CD4-positive, CD25-positive, alpha-beta regulatory T cell (primary cell): ENCODE data around the gene VWA7. TPM values are rescaled to one million over a fixed set of nuclear protein-coding genes. Genes with fewer than 3 reads are reported as not detected.

Experiments used
- ATAC-seq, 2 donors: fragments of 150-1000 bp; cut with Tn5 transposase; one replicate each; pipeline ENCODE4 v1.10.0; 2021; ENCODE audit warnings: low read depth in 2 of 2, moderate number of reproducible peaks in 2 of 2, moderate library complexity in 1 of 2
- DNase-seq, 3 donors: peaks; one replicate each; pipeline versions ENCODE4 v3.0.0 to v3.0.0-alpha.2; 2012 to 2022; ENCODE audit warnings: mixed read lengths in 1 of 3
- H3K27ac ChIP-seq: one replicate; pipeline ENCODE4 v1.7.0; 2013; ENCODE audit warnings: mild to moderate bottlenecking, low read length; ENCODE audit not compliant: insufficient read depth, poor library complexity, severe bottlenecking
- H3K27me3 ChIP-seq: one replicate; pipeline ENCODE4 v1.7.0; 2013; ENCODE audit warnings: low read length; ENCODE audit not compliant: control insufficient read depth, insufficient read depth
- H3K36me3 ChIP-seq: one replicate; pipeline ENCODE4 v1.7.0; 2013; ENCODE audit warnings: mild to moderate bottlenecking, low read length, moderate library complexity; ENCODE audit not compliant: control insufficient read depth, insufficient read depth
- H3K4me1 ChIP-seq: 2 replicates; pipeline ENCODE4 v1.7.0; 2013; ENCODE audit warnings: mild to moderate bottlenecking, low read length; ENCODE audit not compliant: insufficient read depth, control insufficient read depth, poor library complexity, severe bottlenecking
- H3K4me3 ChIP-seq: one replicate; pipeline ENCODE4 v1.7.0; 2013; ENCODE audit warnings: low read depth, mild to moderate bottlenecking, low read length, moderate library complexity
- H3K9me3 ChIP-seq, 2 experiments: 1 replicate in 1 of 2; 2 replicates in 1 of 2; pipeline ENCODE4 v1.7.0; 2013; ENCODE audit warnings: low read length in 2 of 2, mild to moderate bottlenecking in 1 of 2, moderate library complexity in 1 of 2; ENCODE audit not compliant: control insufficient read depth in 2 of 2
- H3K27ac Mint-ChIP-seq, 3 donors: one replicate each; pipeline ENCODE4 v1.8.0; 2020 to 2022; ENCODE audit warnings: mild to moderate bottlenecking in 3 of 3, mixed read lengths in 3 of 3, moderate library complexity in 2 of 3
- H3K27me3 Mint-ChIP-seq: one replicate; pipeline ENCODE4 v1.8.0; 2022; ENCODE audit warnings: mild to moderate bottlenecking, mixed read lengths
- H3K36me3 Mint-ChIP-seq: one replicate; pipeline ENCODE4 v1.8.0; 2020; ENCODE audit warnings: mixed read lengths
- H3K4me1 Mint-ChIP-seq, 4 donors: one replicate each; pipeline ENCODE4 v1.8.0; 2020 to 2022; ENCODE audit warnings: mixed read lengths in 4 of 4, mild to moderate bottlenecking in 1 of 4
- H3K4me3 Mint-ChIP-seq, 4 donors: one replicate each; pipeline ENCODE4 v1.8.0; 2020 to 2022; ENCODE audit warnings: mild to moderate bottlenecking in 4 of 4, mixed read lengths in 4 of 4, moderate library complexity in 3 of 4
- H3K9me3 Mint-ChIP-seq, 7 donors: one replicate each; pipeline ENCODE4 v1.8.0; 2020 to 2022; ENCODE audit warnings: mixed read lengths in 7 of 7, mild to moderate bottlenecking in 3 of 7, moderate library complexity in 2 of 7
- polyA plus RNA-seq, 4 donors: library from polyadenylated mRNA; unstranded; fragments of 300-500 nt; fragmentation: Illumina TruSeq; gene quantifications; one replicate each; pipeline ENCODE4 v1.2.3, GENCODE V29; 2021
- total RNA-seq: library from RNA; stranded (reverse); gene quantifications from one replicate; pipeline ENCODE4 v1.2.3, GENCODE V29; 2022

VWA7 gene
- total and polyA plus RNA-seq, 5 donors from 2014 or later, result 0.91 to 6.8 (median 1.2) TPM

- Histone ChIP-seq H3K27me3 (no peaks in the 10 kb centered on the region), H3K4me1 (peaks cover 24% of the 10 kb centered on the region), H3K4me3 (no peak overlapping the region), H3K36me3 (peaks cover 14% of the 10 kb centered on the region), H3K9me3 (no peaks in the 10 kb centered on the region), H3K27ac (no peak overlapping the region)
- Mint-ChIP-seq H3K27me3 (peaks cover 4% of the 10 kb centered on the region), H3K36me3 (peaks cover 12% of the 10 kb centered on the region), H3K27ac (peak overlapping the region in 1 of 3 donors; percentile 83), H3K9me3 (no peaks in the 10 kb centered on the region), H3K4me1 (peaks cover 0 to 28% (median 7%) of the 10 kb centered on the region in 4 donors), H3K4me3 (peak overlapping the region in 1 of 4 donors; percentile 51)
- DNase-seq (no peak), ATAC-seq (no peak)
Measured at GRCh38 chr6:31778999-31779885, 2.1 kb upstream of the VWA7 start.

GRCh38 chr6:31778193-31778592, 1.1 kb upstream of the VWA7 start:
- Mint-ChIP-seq H3K4me1 (peaks cover 0 to 33% (median 7%) of the 10 kb centered on the region in 4 donors), H3K9me3 (no peaks in the 10 kb centered on the region), H3K27me3 (peaks cover 4% of the 10 kb centered on the region), H3K36me3 (peaks cover 8% of the 10 kb centered on the region), H3K4me3 (no peak overlapping the region), H3K27ac (no peak overlapping the region)
- ATAC-seq (no peak), DNase-seq (no peak)
- Histone ChIP-seq H3K4me3 (no peak overlapping the region), H3K9me3 (no peaks in the 10 kb centered on the region), H3K36me3 (peaks cover 12% of the 10 kb centered on the region), H3K27ac (no peak overlapping the region), H3K4me1 (peaks cover 28% of the 10 kb centered on the region), H3K27me3 (no peaks in the 10 kb centered on the region)

GRCh38 chr6:31777667-31778050, 531 bp upstream of the VWA7 start:
- Mint-ChIP-seq H3K9me3 (no peaks in the 10 kb centered on the region), H3K4me3 (no peak overlapping the region), H3K36me3 (peaks cover 3% of the 10 kb centered on the region), H3K4me1 (peaks cover 0 to 38% (median 7%) of the 10 kb centered on the region in 4 donors), H3K27ac (peak overlapping the region; percentile 52 to 81 (median 74)), H3K27me3 (peaks cover 4% of the 10 kb centered on the region)
- no peaks in the 10 kb centered on the region for H3K27me3 ChIP-seq
- no peak overlapping the region for H3K4me3 ChIP-seq
- H3K4me1 ChIP-seq, result peaks cover 33% of the 10 kb centered on the region
- no peak for DNase-seq
- no peaks in the 10 kb centered on the region for H3K9me3 ChIP-seq
- H3K36me3 ChIP-seq, result peaks cover 10% of the 10 kb centered on the region
- peak overlapping the region; percentile 63 for H3K27ac ChIP-seq
- ATAC-seq, result no peak

- no peak for DNase-seq
- Histone ChIP-seq H3K36me3 (peaks cover 10% of the 10 kb centered on the region), H3K4me1 (peaks cover 44% of the 10 kb centered on the region), H3K27me3 (no peaks in the 10 kb centered on the region), H3K27ac (peak overlapping the region; percentile 63), H3K9me3 (no peaks in the 10 kb centered on the region), H3K4me3 (no peak overlapping the region)
- Mint-ChIP-seq H3K4me1 (peaks cover 0 to 46% (median 12%) of the 10 kb centered on the region in 4 donors), H3K9me3 (no peaks in the 10 kb centered on the region), H3K4me3 (peak overlapping the region in 3 of 4 donors; percentile 23 to 86 (median 74)), H3K27me3 (peaks cover 4% of the 10 kb centered on the region), H3K36me3 (peaks cover 3% of the 10 kb centered on the region), H3K27ac (peak overlapping the region in 2 of 3 donors; percentile 74 to 78)
- no peak for ATAC-seq
Measured at GRCh38 chr6:31776485-31776988, 591 bp downstream of the VWA7 start.

DNA sequence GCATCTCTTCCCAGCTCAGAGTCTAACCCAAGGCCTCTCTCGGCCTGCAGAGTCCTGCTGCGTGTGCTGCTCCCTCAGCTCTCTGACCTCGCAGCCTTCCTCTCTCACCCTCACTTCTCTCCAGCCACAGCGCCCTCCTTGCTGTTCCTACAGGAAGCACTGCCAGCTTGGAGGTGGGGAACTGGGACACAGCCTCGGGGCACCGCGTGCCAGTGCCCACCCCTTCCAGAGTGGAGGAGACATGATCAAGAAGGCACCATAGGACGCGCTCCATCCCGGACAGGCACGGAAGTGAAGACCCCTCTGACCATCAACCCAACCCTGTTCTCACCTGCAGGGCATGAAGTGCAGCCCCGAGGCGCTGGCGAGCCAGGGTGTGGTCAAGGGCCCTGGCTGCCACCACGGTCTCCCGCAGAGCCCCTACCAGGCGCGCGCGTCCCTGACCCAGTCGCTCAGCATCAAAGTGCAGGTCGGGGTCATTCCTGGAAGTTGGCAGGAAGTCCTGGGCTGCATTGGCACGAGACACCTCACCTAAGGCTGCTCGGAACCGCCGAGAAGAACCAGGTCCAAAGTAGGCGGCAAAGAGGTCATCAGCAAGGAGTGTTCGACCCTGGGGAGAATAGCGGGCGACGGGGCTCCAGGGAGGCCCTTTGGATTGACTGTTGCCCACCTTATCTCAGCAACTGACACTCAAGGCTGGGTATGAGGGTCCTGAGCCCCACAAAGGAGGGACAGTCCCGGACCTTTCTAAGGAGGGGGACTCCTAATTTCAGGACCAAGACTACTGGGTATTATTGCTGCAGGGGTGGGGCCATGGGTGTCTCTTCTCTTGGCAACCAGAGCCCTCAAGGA, 1.3 kb downstream of the VWA7 start:
- Mint-ChIP-seq H3K9me3 (no peaks in the 10 kb centered on the region), H3K27ac (peak overlapping the region; percentile 74 to 90 (median 86)), H3K36me3 (peaks cover under 1% of the 10 kb centered on the region), H3K4me1 (peaks cover 0 to 53% (median 18%) of the 10 kb centered on the region in 4 donors), H3K27me3 (peaks cover 4% of the 10 kb centered on the region), H3K4me3 (peak overlapping the region in 3 of 4 donors; percentile 23 to 86 (median 74))
- H3K27me3 ChIP-seq, result no peaks in the 10 kb centered on the region
- ATAC-seq, result no peak
- H3K27ac ChIP-seq, result no peak overlapping the region
- no peaks in the 10 kb centered on the region for H3K9me3 ChIP-seq
- peaks cover 51% of the 10 kb centered on the region for H3K4me1 ChIP-seq
- H3K36me3 ChIP-seq, result peaks cover 10% of the 10 kb centered on the region
- H3K4me3 ChIP-seq, result no peak overlapping the region
- no peak for DNase-seq

DNA sequence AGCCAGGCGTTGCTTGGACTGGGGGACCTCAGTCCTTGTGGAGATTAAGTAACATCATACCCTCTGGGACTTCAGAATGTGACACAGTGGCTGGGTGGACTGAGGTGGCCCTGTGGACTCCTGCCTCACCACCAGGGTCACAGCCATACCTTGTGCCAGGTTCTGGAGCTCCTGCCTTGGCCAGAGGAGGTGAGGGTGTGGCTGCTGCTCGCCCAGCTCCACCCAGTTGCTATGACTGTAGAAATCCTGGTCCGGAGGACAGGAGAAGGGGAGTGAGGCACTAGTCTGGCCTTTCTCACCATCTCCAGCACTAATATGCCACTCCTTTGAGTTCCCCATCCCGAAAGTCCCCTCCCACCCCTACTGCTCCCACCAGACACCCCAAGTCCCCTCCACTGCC, 1.9 kb downstream of the VWA7 start:
- no peak overlapping the region for H3K27ac ChIP-seq
- H3K36me3 Mint-ChIP-seq, result no peaks in the 10 kb centered on the region
- no peaks in the 10 kb centered on the region for H3K9me3 Mint-ChIP-seq
- no peak overlapping the region for H3K4me3 ChIP-seq
- peaks cover 53% of the 10 kb centered on the region for H3K4me1 ChIP-seq
- peaks cover 0 to 57% (median 18%) of the 10 kb centered on the region in 4 donors for H3K4me1 Mint-ChIP-seq
- H3K4me3 Mint-ChIP-seq, result peak overlapping the region in 2 of 4 donors; percentile 25 to 61
- H3K27me3 ChIP-seq, result no peaks in the 10 kb centered on the region
- H3K27ac Mint-ChIP-seq, result peak overlapping the region in 2 of 3 donors; percentile 52 to 90
- H3K27me3 Mint-ChIP-seq, result peaks cover 4% of the 10 kb centered on the region
- H3K36me3 ChIP-seq, result peaks cover 6% of the 10 kb centered on the region
- H3K9me3 ChIP-seq, result no peaks in the 10 kb centered on the region
- no peak for DNase-seq
- ATAC-seq, result no peak

DNA sequence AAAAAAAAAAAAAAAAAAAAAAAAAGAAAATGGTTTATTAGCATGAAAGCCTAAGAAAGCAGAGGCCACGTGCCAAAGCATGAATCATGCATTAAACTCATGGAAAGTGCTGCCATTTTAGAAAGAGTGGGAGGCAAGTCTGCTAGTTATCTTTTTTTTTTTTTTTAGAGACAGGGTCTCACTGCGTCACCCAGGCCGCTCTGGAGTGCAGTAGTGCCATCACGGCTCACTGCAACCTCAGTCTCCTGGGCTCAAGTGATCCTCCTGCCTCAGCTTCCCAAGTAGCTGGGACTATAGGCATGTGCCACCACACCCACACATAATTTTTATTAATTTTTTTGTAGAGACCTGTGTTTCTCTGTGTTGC, 5.2 kb downstream of the VWA7 start:
- H3K9me3 Mint-ChIP-seq, result peaks cover 0 to 1% (median 0%) of the 10 kb centered on the region in 7 donors
- H3K36me3 ChIP-seq, result no peaks in the 10 kb centered on the region
- peak overlapping the region; percentile 76 to 88 (median 78) for H3K4me3 Mint-ChIP-seq
- H3K27me3 ChIP-seq, result no peaks in the 10 kb centered on the region
- DNase-seq, result peak in 1 of 3 donors; percentile 47
- no peaks in the 10 kb centered on the region for H3K9me3 ChIP-seq
- ATAC-seq, result no peak
- peaks cover 4% of the 10 kb centered on the region for H3K27me3 Mint-ChIP-seq
- H3K4me1 Mint-ChIP-seq, result peaks cover 7 to 59% (median 20%) of the 10 kb centered on the region in 4 donors
- no peaks in the 10 kb centered on the region for H3K36me3 Mint-ChIP-seq
- peak overlapping the region; percentile 46 to 82 (median 56) for H3K27ac Mint-ChIP-seq
- peak overlapping the region; percentile 41 for H3K4me3 ChIP-seq
- no peak overlapping the region for H3K27ac ChIP-seq
- H3K4me1 ChIP-seq, result peaks cover 47% of the 10 kb centered on the region
